HepG2 (cell line): Measurements from ENCODE around the gene GDI1. TPM values are rescaled to one million over a fixed set of nuclear protein-coding genes. Genes with fewer than 3 reads are reported as not detected.

Experiments
- ATF3 ChIP-seq: sonication (generic); formaldehyde crosslinking; IDR thresholded peaks from 2 replicates; pipeline ENCODE4 v1.4.0; 2020; ENCODE audit warnings: missing genetic modification reagents
- GFI1 ChIP-seq: sonication (generic); formaldehyde crosslinking; IDR thresholded peaks from 2 replicates; pipeline ENCODE4 v1.5.0; 2020; ENCODE audit warnings: missing genetic modification reagents, mild to moderate bottlenecking, borderline replicate concordance
- JUNB ChIP-seq: sonication (generic); formaldehyde crosslinking; IDR thresholded peaks from 2 replicates; pipeline ENCODE4 v1.8.0; 2022; ENCODE audit warnings: missing genetic modification reagents, mild to moderate bottlenecking, borderline replicate concordance
- MAX ChIP-seq: IDR thresholded peaks from 2 replicates; pipeline ENCODE4 v1.6.1; 2012; ENCODE audit warnings: inconsistent platforms
- NR3C1 ChIP-seq: sonication (generic); formaldehyde crosslinking; IDR thresholded peaks from 2 replicates; pipeline ENCODE4 v1.4.0; 2020; ENCODE audit warnings: missing genetic modification reagents
- PHF21A ChIP-seq: sonication (generic); formaldehyde crosslinking; IDR thresholded peaks from 2 replicates; pipeline ENCODE4 v1.5.0; 2020; ENCODE audit warnings: mild to moderate bottlenecking, missing genetic modification reagents
- PITX1 ChIP-seq: sonication (generic); formaldehyde crosslinking; IDR thresholded peaks from 2 replicates; pipeline ENCODE4 v1.5.1; 2020; ENCODE audit warnings: mild to moderate bottlenecking, missing genetic modification reagents
- SALL1 ChIP-seq: sonication (generic); formaldehyde crosslinking; IDR thresholded peaks from 2 replicates; pipeline ENCODE4 v1.8.0; 2022; ENCODE audit warnings: mild to moderate bottlenecking, missing genetic modification reagents
- SIN3A ChIP-seq: IDR thresholded peaks from 2 replicates; pipeline ENCODE4 v1.6.1; 2011; ENCODE audit warnings: low read depth, mild to moderate bottlenecking, control low read depth, low read length, borderline replicate concordance
- SMAD9 ChIP-seq: sonication (generic); formaldehyde crosslinking; IDR thresholded peaks from 2 replicates; pipeline ENCODE4 v1.5.1; 2020; ENCODE audit warnings: mild to moderate bottlenecking, missing genetic modification reagents
- TBX2 ChIP-seq: sonication (generic); formaldehyde crosslinking; IDR thresholded peaks from 2 replicates; pipeline ENCODE4 v1.5.0; 2020; ENCODE audit warnings: missing genetic modification reagents, mild to moderate bottlenecking, borderline replicate concordance
- TP53 ChIP-seq: sonication (generic); formaldehyde crosslinking; conservative IDR thresholded peaks from 2 replicates; pipeline ENCODE4 v1.4.0; 2020; ENCODE audit warnings: missing genetic modification reagents
- ZFP36L1 ChIP-seq: sonication (generic); formaldehyde crosslinking; IDR thresholded peaks from 2 replicates; pipeline ENCODE4 v1.8.0; 2022; ENCODE audit warnings: mild to moderate bottlenecking, missing genetic modification reagents, moderate library complexity
- ZGPAT ChIP-seq: IDR thresholded peaks from 2 replicates; pipeline ENCODE4 v1.6.1; 2016; ENCODE audit warnings: mild to moderate bottlenecking
- ZNF12 ChIP-seq: sonication (generic); formaldehyde crosslinking; IDR thresholded peaks from 2 replicates; pipeline ENCODE4 v1.5.0; 2020; ENCODE audit warnings: missing genetic modification reagents
- ZNF124 ChIP-seq: sonication (generic); formaldehyde crosslinking; IDR thresholded peaks from 2 replicates; pipeline ENCODE4 v1.4.0; 2020; ENCODE audit warnings: missing genetic modification reagents
- ZNF281 ChIP-seq: sonication (generic); formaldehyde crosslinking; IDR thresholded peaks from 2 replicates; pipeline ENCODE4 v1.4.0; 2020; ENCODE audit warnings: missing genetic modification reagents, borderline replicate concordance
- ZNF414 ChIP-seq: sonication (generic); formaldehyde crosslinking; IDR thresholded peaks from 2 replicates; pipeline ENCODE4 v1.5.0; 2020; ENCODE audit warnings: missing genetic modification reagents
- ZNF503 ChIP-seq: sonication (generic); formaldehyde crosslinking; IDR thresholded peaks from 2 replicates; pipeline ENCODE4 v1.4.0; 2020; ENCODE audit warnings: missing genetic modification reagents
- ZNF678 ChIP-seq: sonication (generic); formaldehyde crosslinking; IDR thresholded peaks from 2 replicates; pipeline ENCODE4 v1.4.0; 2020; ENCODE audit warnings: mild to moderate bottlenecking, missing genetic modification reagents
- ZNF75D ChIP-seq: sonication (generic); formaldehyde crosslinking; IDR thresholded peaks from 2 replicates; pipeline ENCODE4 v1.8.1; 2023; ENCODE audit warnings: missing genetic modification reagents, mild to moderate bottlenecking, borderline replicate concordance
- ZNF788 ChIP-seq: sonication (generic); formaldehyde crosslinking; IDR thresholded peaks from 2 replicates; pipeline ENCODE4 v1.5.0; 2020; ENCODE audit warnings: mild to moderate bottlenecking, missing genetic modification reagents, borderline replicate concordance
- polyA plus RNA-seq, 8 experiments: library from polyadenylated mRNA; depleted of rRNA in 3 of 8; stranded (reverse) in 7 of 8; unstranded in 1 of 8; fragments of >200 nt; fragmentation: Illumina TruSeq in 4 of 8; extraction: Trizol in 4 of 8; gene quantifications; 2 replicates each; pipeline versions ENCODE4 v1.2.1 to v1.2.3, GENCODE V29; 2011 to 2016; ENCODE audit warnings: low read depth in 4 of 8, missing spikeins in 1 of 8, mixed read lengths in 1 of 8; ENCODE audit not compliant: insufficient read depth in 1 of 8
- total RNA-seq, 5 experiments: library from RNA; depleted of rRNA; stranded (reverse); fragments of >200 nt; fragmentation: Illumina TruSeq; extraction: Trizol; gene quantifications; 2 replicates each; pipeline ENCODE4 v1.2.3, GENCODE V29; 2016; ENCODE audit warnings: low read depth in 1 of 5

The GDI1 gene
- total and polyA plus RNA-seq, 2 of the 13 experiments (the other 11 are each of a cell fraction or from before 2014, with no cell fraction given) = 17.4 to 105 TPM

- TF ChIP-seq ZGPAT (CRISPR knock-in tag) (0 out of 2 replicates have a peak, but pooled peaks have one; percentile 3), ZNF503 (CRISPR knock-in tag) (no peak), MAX (no peak; the same call in 1 of the 2 replicates), ATF3 (CRISPR knock-in tag) (no peak), JUNB (CRISPR knock-in tag) (no peak), GFI1 (CRISPR knock-in tag) (no peak; the same call in 1 of the 2 replicates), PITX1 (no peak), TBX2 (CRISPR knock-in tag) (no peak), PHF21A (CRISPR knock-in tag) (no peak), ZNF75D (CRISPR knock-in tag) (no peak), ZNF788 (CRISPR knock-in tag) (no peak), ZNF281 (no peak), ZNF124 (CRISPR knock-in tag) (no peak), TP53 (CRISPR knock-in tag) (no peak), ZNF12 (peak; percentile 26; the same call in 1 of the 2 replicates), SALL1 (CRISPR knock-in tag) (no peak; the same call in 1 of the 2 replicates), SMAD9 (no peak), SIN3A (peak; percentile 16; the same call in 1 of the 2 replicates), ZNF678 (CRISPR knock-in tag) (no peak), NR3C1 (CRISPR knock-in tag) (no peak), ZFP36L1 (CRISPR knock-in tag) (no peak), ZNF414 (CRISPR knock-in tag) (no peak)
Measured at GRCh38 chrX:154396973-154397887, 39.7 kb upstream of the GDI1 start (continued).
